Measurements from ENCODE around the gene FECH. TPM values are rescaled to one million over a fixed set of nuclear protein-coding genes. Genes with fewer than 3 reads are reported as not detected.

Gene FECH
- total and polyA plus RNA-seq, 10 of the 15 experiments (the other 5 are each of a cell fraction or from before 2014, with no cell fraction given): 9.9 to 50.0 (median 30.1) TPM

- ChIA-PET CTCF (interaction anchor here (0.9 to 3.6 kb wide), 16 partner anchors 8 to 927 kb away, joined by 3 to 15 read pairs (median 5); partner anchors contain the start of genes FECH and NARS1), SMC1A (ENCODE audit: uncharacterized antibody, unreplicated experiment) (interaction anchor here (0.7 to 3.1 kb wide), 16 partner anchors 9 to 548 kb away, joined by 3 to 24 read pairs (median 4); partner anchors contain the start of gene NARS1), POLR2A (interaction anchor here (0.6 to 1.0 kb wide), 2 partner anchors 8 to 225 kb away, joined by 3 to 5 read pairs; partner anchors contain the start of gene NARS1), RAD21 (ENCODE audit: unreplicated experiment) (interaction anchor here (0.9 to 2.5 kb wide), 15 partner anchors 8 to 492 kb away, joined by 3 to 14 read pairs (median 4); partner anchors contain the start of genes NARS1 and NEDD4L)
- intact Hi-C loops (cut with micrococcal nuclease; ENCODE audit: unreplicated experiment) (loop anchor here (1.0 to 10.0 kb wide), 8 partner anchors 9 to 485 kb away; partner anchors contain the start of genes NARS1 and NEDD4L), in situ Hi-C loops (cut with MboI) (loop anchor here (25.0 kb wide), 1 partner anchor 207 kb away; no protein-coding TSS in a partner anchor)
- Histone ChIP-seq H3K27me3 (replicated peaks in 1 of 2; ENCODE audit: control insufficient read depth in 2 of 2, insufficient read depth in 2 of 2, low read length in 1 of 2) (no peaks in the 10 kb centered on the region), H3K27ac (ENCODE audit: control insufficient read depth, insufficient read depth) (peak overlapping the region; percentile 87), H3K4me1 (ENCODE audit: control insufficient read depth, insufficient read depth, low read length) (peaks cover 6% of the 10 kb centered on the region), H3K9me3 (replicated peaks; ENCODE audit: control insufficient read depth, insufficient read depth, low read length) (no peaks in the 10 kb centered on the region), H3K36me3 (ENCODE audit: control insufficient read depth in 2 of 2, insufficient read depth in 2 of 2, low read length in 1 of 2) (no peaks in the 10 kb centered on the region), H3K4me3 (peak overlapping the region; percentile 90), H4K20me1 (ENCODE audit: control insufficient read depth, insufficient read depth) (no peaks in the 10 kb centered on the region), H3K9ac (ENCODE audit: control insufficient read depth, insufficient read depth, low read length) (peak overlapping the region; percentile 81), H3K79me2 (ENCODE audit: control insufficient read depth, insufficient read depth, low read length) (no peaks in the 10 kb centered on the region; the same call in 1 of the 2 replicates), H3K4me2 (ENCODE audit: control insufficient read depth, insufficient read depth) (peak overlapping the region; percentile 92), H2AFZ (ENCODE audit: control insufficient read depth, low read depth, low read length) (peak overlapping the region; percentile 98)
- ATAC-seq (peak; percentile 93), DNase-seq (ENCODE audit: low read depth, low spot score) (peak; percentile 65), FAIRE-seq (peak; percentile 95)
- BruUV-seq (replicated peaks): TSS peak; percentile 90
- WGBS (ENCODE audit: insufficient coverage, insufficient replicate concordance, low lambda C conversion rate, missing lambda C conversion rate): 1% methylated on average over 46 of the region's 52 CpGs
- TF ChIP-seq NR2C1 (IDR thresholded peaks at IDR 0.05) (peak; percentile 90), POLR2A (IDR thresholded peaks at IDR 0.05; ENCODE audit: low read depth, low read length) (peak; percentile 74), MLLT1 (IDR thresholded peaks at IDR 0.05) (peak; percentile 61), RBBP5 (conservative IDR thresholded peaks at IDR 0.05) (no peak), RUNX3 (IDR thresholded peaks at IDR 0.05; ENCODE audit: low read length) (peak; percentile 22; the same call in 1 of the 2 replicates), TCF12 (IDR thresholded peaks at IDR 0.05; ENCODE audit: low read depth, low read length) (peak; percentile 53; the same call in 1 of the 2 replicates), SPI1 (IDR thresholded peaks at IDR 0.05; ENCODE audit: borderline replicate concordance, insufficient read depth, low read depth, low read length) (peak; percentile 69; the same call in 1 of the 2 replicates), NBN (IDR thresholded peaks at IDR 0.05) (peak; percentile 64), TAF1 (IDR thresholded peaks at IDR 0.05; ENCODE audit: borderline replicate concordance, low read depth, low read length) (peak; percentile 36; the same call in 1 of the 2 replicates), EZH2 (IDR thresholded peaks at IDR 0.05; ENCODE audit: borderline replicate concordance, control insufficient read depth, low read depth, low read length) (no peak), SMAD1 (IDR thresholded peaks at IDR 0.05; ENCODE audit: low read depth, partially characterized antibody) (no peak)
- TF ChIP-seq, protein P1, sequence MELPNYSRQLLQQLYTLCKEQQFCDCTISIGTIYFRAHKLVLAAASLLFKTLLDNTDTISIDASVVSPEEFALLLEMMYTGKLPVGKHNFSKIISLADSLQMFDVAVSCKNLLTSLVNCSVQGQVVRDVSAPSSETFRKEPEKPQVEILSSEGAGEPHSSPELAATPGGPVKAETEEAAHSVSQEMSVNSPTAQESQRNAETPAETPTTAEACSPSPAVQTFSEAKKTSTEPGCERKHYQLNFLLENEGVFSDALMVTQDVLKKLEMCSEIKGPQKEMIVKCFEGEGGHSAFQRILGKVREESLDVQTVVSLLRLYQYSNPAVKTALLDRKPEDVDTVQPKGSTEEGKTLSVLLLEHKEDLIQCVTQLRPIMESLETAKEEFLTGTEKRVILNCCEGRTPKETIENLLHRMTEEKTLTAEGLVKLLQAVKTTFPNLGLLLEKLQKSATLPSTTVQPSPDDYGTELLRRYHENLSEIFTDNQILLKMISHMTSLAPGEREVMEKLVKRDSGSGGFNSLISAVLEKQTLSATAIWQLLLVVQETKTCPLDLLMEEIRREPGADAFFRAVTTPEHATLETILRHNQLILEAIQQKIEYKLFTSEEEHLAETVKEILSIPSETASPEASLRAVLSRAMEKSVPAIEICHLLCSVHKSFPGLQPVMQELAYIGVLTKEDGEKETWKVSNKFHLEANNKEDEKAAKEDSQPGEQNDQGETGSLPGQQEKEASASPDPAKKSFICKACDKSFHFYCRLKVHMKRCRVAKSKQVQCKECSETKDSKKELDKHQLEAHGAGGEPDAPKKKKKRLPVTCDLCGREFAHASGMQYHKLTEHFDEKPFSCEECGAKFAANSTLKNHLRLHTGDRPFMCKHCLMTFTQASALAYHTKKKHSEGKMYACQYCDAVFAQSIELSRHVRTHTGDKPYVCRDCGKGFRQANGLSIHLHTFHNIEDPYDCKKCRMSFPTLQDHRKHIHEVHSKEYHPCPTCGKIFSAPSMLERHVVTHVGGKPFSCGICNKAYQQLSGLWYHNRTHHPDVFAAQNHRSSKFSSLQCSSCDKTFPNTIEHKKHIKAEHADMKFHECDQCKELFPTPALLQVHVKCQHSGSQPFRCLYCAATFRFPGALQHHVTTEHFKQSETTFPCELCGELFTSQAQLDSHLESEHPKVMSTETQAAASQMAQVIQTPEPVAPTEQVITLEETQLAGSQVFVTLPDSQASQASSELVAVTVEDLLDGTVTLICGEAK (IDR thresholded peaks at IDR 0.05; ENCODE audit: borderline replicate concordance): peak; percentile 54; the same call in 1 of the 2 replicates
- TF ChIP-seq, protein P2, sequence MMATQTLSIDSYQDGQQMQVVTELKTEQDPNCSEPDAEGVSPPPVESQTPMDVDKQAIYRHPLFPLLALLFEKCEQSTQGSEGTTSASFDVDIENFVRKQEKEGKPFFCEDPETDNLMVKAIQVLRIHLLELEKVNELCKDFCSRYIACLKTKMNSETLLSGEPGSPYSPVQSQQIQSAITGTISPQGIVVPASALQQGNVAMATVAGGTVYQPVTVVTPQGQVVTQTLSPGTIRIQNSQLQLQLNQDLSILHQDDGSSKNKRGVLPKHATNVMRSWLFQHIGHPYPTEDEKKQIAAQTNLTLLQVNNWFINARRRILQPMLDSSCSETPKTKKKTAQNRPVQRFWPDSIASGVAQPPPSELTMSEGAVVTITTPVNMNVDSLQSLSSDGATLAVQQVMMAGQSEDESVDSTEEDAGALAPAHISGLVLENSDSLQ (IDR thresholded peaks at IDR 0.05): no peak
These were observed 43.7 kb upstream of the FECH start for GRCh38 chr18:57630002-57630753.

All from GM12878 (cell line).